HepG2 (cell line): ENCODE results near the gene C1orf94. TPM values are rescaled to one million over a fixed set of nuclear protein-coding genes. Genes with fewer than 3 reads are reported as not detected.

ENCODE experiments used
- ATAC-seq: fragments of 200-7000 bp; cut with Tn5 transposase; 3 replicates; pipeline ENCODE4 v1.9.1; 2020; ENCODE audit warnings: mild to moderate bottlenecking, moderate library complexity
- BruUV-seq: library from RNA; stranded (reverse); fragments of 400-500 nt; replicated peaks from 2 replicates; lab custom pipeline; 2021; lab: Mats Ljungman, UMichigan
- CTCF ChIA-PET: fragments of 300-600 bp; formaldehyde crosslinking; extraction: SDS; loops from one replicate; lab custom pipeline; 2021; ENCODE audit warnings: low total read pairs, inconsistent platforms, low intra/inter-chr PET ratio; lab: Yijun Ruan, JAX
- POLR2A ChIA-PET: fragments of 350-600 bp; sonication (Branson Sonifier 250); formaldehyde crosslinking; loops from one replicate; lab custom pipeline; 2020; ENCODE audit warnings: antibody characterized with exemption, inconsistent platforms; lab: Yijun Ruan, JAX
- DNase-seq: peaks from one replicate; pipeline ENCODE4 v3.0.0-alpha.2; 2015; ENCODE audit warnings: low spot score
- FAIRE-seq: peaks from 3 replicates; lab custom pipeline; 2011; peaks lifted over from hg19 to GRCh38; lab: Jason Lieb, UNC
- H2AFZ ChIP-seq: one replicate; pipeline ENCODE4 v1.6.1; 2011; ENCODE audit warnings: low read length, inconsistent platforms
- H3K27ac ChIP-seq: fragments of 300-600 bp; 3 replicates; pipeline ENCODE4 v1.8.0; 2011; ENCODE audit warnings: mixed run types, mild to moderate bottlenecking, mixed read lengths, low read length, inconsistent platforms; ENCODE audit not compliant: insufficient read depth; ENCODE audit errors: extremely low read length
- H3K27me3 ChIP-seq, 2 experiments: fragments of 200-600 bp in 1 of 2; 2 replicates in 1 of 2; 3 replicates in 1 of 2; pipeline versions ENCODE4 v1.6.0 to v1.8.0; 2011; ENCODE audit warnings: low read length in 2 of 2, mild to moderate bottlenecking in 2 of 2, moderate library complexity in 2 of 2, inconsistent platforms in 1 of 2; ENCODE audit not compliant: insufficient read depth in 2 of 2, control insufficient read depth in 1 of 2
- H3K36me3 ChIP-seq, 2 experiments: fragments of 200-600 bp in 1 of 2; replicated peaks in 1 of 2; 2 replicates in 1 of 2; 3 replicates in 1 of 2; pipeline versions ENCODE4 v1.5.1 to v1.8.0; 2011; ENCODE audit warnings: low read length in 2 of 2, inconsistent platforms in 1 of 2; ENCODE audit not compliant: insufficient read depth in 2 of 2, control insufficient read depth in 1 of 2
- H3K4me1 ChIP-seq: 2 replicates; pipeline ENCODE4 v1.5.1; 2012; ENCODE audit warnings: low read length, inconsistent platforms; ENCODE audit not compliant: insufficient read depth
- H3K4me2 ChIP-seq: 2 replicates; pipeline ENCODE4 v1.6.0; 2011; ENCODE audit warnings: low read depth, low read length, inconsistent platforms
- H3K4me3 ChIP-seq, 3 experiments: fragments of 200-600 bp in 1 of 3; sonication (generic), shearing (Covaris generic) in 1 of 3; replicated peaks in 1 of 3; 2 replicates each; pipeline ENCODE4 v1.5.1; 2011 to 2016; ENCODE audit warnings: low read length in 3 of 3, inconsistent platforms in 2 of 3, low read depth in 2 of 3, mild to moderate bottlenecking in 2 of 3, control low read depth in 1 of 3, mixed read lengths in 1 of 3; ENCODE audit not compliant: insufficient read depth in 1 of 3
- H3K79me2 ChIP-seq: one replicate; pipeline ENCODE4 v1.6.1; 2011; ENCODE audit warnings: low read length, inconsistent platforms; ENCODE audit not compliant: insufficient read depth
- H3K9ac ChIP-seq: 2 replicates; pipeline ENCODE4 v1.6.0; 2011; ENCODE audit warnings: mild to moderate bottlenecking, low read depth, low read length, inconsistent platforms; ENCODE audit not compliant: insufficient read depth
- H3K9me3 ChIP-seq: 2 replicates; pipeline ENCODE4 v1.5.1; 2012; ENCODE audit warnings: mild to moderate bottlenecking, low read length
- H4K20me1 ChIP-seq: 2 replicates; pipeline ENCODE4 v1.6.0; 2011; ENCODE audit warnings: inconsistent platforms, mild to moderate bottlenecking, low read length, moderate library complexity; ENCODE audit not compliant: insufficient read depth
- ATF1 ChIP-seq: IDR thresholded peaks from 2 replicates; pipeline ENCODE4 v1.6.1; 2016; ENCODE audit warnings: mild to moderate bottlenecking, control low read depth
- BRD4 ChIP-seq: sonication (generic); formaldehyde crosslinking; IDR thresholded peaks from 2 replicates; pipeline ENCODE4 v1.4.0; 2020; ENCODE audit warnings: missing genetic modification reagents
- CEBPG ChIP-seq: IDR thresholded peaks from 2 replicates; pipeline ENCODE4 v1.6.1; 2016
- GRHL1 ChIP-seq: sonication (generic); formaldehyde crosslinking; conservative IDR thresholded peaks from 2 replicates; pipeline ENCODE4 v1.8.0; 2022; ENCODE audit warnings: missing genetic modification reagents
- JUNB ChIP-seq: sonication (generic); formaldehyde crosslinking; IDR thresholded peaks from 2 replicates; pipeline ENCODE4 v1.8.0; 2022; ENCODE audit warnings: missing genetic modification reagents, mild to moderate bottlenecking, borderline replicate concordance
- NFIC ChIP-seq: IDR thresholded peaks from 2 replicates; pipeline ENCODE4 v1.6.1; 2012; ENCODE audit warnings: mild to moderate bottlenecking, low read length, inconsistent platforms
- NFYB ChIP-seq: sonication (generic); formaldehyde crosslinking; IDR thresholded peaks from 2 replicates; pipeline ENCODE4 v1.4.0; 2020; ENCODE audit warnings: missing genetic modification reagents
- NR2F2 ChIP-seq: IDR thresholded peaks from 2 replicates; pipeline ENCODE4 v1.6.1; 2012; ENCODE audit warnings: low read depth, inconsistent platforms, borderline replicate concordance
- ONECUT2 ChIP-seq: sonication (generic); formaldehyde crosslinking; IDR thresholded peaks from 2 replicates; pipeline ENCODE4 v1.4.0; 2020; ENCODE audit warnings: missing genetic modification reagents
- PATZ1 ChIP-seq: sonication (generic); formaldehyde crosslinking; IDR thresholded peaks from 2 replicates; pipeline ENCODE4 v1.4.0; 2020; ENCODE audit warnings: missing genetic modification reagents
- POLR2AphosphoS2 ChIP-seq: IDR thresholded peaks from 2 replicates; pipeline ENCODE4 v1.6.1; 2011; ENCODE audit warnings: low read depth, low read length, improper control_type of control experiment
- RAD51 ChIP-seq: fragments of 450-650 bp; IDR thresholded peaks from 2 replicates; pipeline ENCODE4 v1.6.1; 2016; ENCODE audit warnings: borderline replicate concordance
- SAFB2 ChIP-seq: sonication (generic); formaldehyde crosslinking; IDR thresholded peaks from 2 replicates; pipeline ENCODE4 v1.5.1; 2020; ENCODE audit warnings: missing genetic modification reagents, low read depth, mild to moderate bottlenecking, borderline replicate concordance
- SRF ChIP-seq: IDR thresholded peaks from 2 replicates; pipeline ENCODE4 v1.6.1; 2011; ENCODE audit warnings: mild to moderate bottlenecking, low read depth, low read length, moderate library complexity
- TAF15 ChIP-seq: fragments of 200-400 bp; formaldehyde crosslinking; IDR thresholded peaks from one replicate; pipeline ENCODE4 v1.6.1; 2018; ENCODE audit warnings: mild to moderate bottlenecking, low read depth, low read length; ENCODE audit not compliant: poor library complexity, severe bottlenecking
- TP53 ChIP-seq: sonication (generic); formaldehyde crosslinking; conservative IDR thresholded peaks from 2 replicates; pipeline ENCODE4 v1.4.0; 2020; ENCODE audit warnings: missing genetic modification reagents
- ZBTB8A ChIP-seq: sonication (generic); formaldehyde crosslinking; IDR thresholded peaks from 2 replicates; pipeline ENCODE4 v1.4.0; 2020; ENCODE audit warnings: mild to moderate bottlenecking, low read depth, missing genetic modification reagents, borderline replicate concordance
- ZNF282 ChIP-seq: fragments of 450-650 bp; IDR thresholded peaks from 2 replicates; pipeline ENCODE4 v1.6.1; 2018; ENCODE audit not compliant: partially characterized antibody
- ZNF367 ChIP-seq: sonication (generic); formaldehyde crosslinking; IDR thresholded peaks from 2 replicates; pipeline ENCODE4 v1.4.0; 2020; ENCODE audit warnings: missing genetic modification reagents, borderline replicate concordance
- WGBS: methylation state at CpG from one replicate; pipeline ENCODE4 v1.1.6; 2017; ENCODE audit warnings: low lambda C conversion rate; 5-methylcytosine and 5-hydroxymethylcytosine counted together
- in situ Hi-C: cut with HindIII; loops from 2 replicates; pipeline ENCODE4 v1.10.0; 2017; ENCODE audit warnings: low pct_unique_long_range_greater_than_20kb; ENCODE audit not compliant: extremely low pct_ligation_motif_present
- intact Hi-C: fragments of 100-400 bp; cut with micrococcal nuclease; formaldehyde crosslinking; loops from one replicate; pipeline ENCODE4 v1.10.0; 2022; ENCODE audit not compliant: unreplicated experiment
- polyA plus RNA-seq, 8 experiments: library from polyadenylated mRNA; depleted of rRNA in 3 of 8; stranded (reverse) in 7 of 8; unstranded in 1 of 8; fragments of >200 nt; fragmentation: Illumina TruSeq in 4 of 8; extraction: Trizol in 4 of 8; gene quantifications; 2 replicates each; pipeline versions ENCODE4 v1.2.1 to v1.2.3, GENCODE V29; 2011 to 2016; ENCODE audit warnings: low read depth in 4 of 8, missing spikeins in 1 of 8, mixed read lengths in 1 of 8; ENCODE audit not compliant: insufficient read depth in 1 of 8
- total RNA-seq, 5 experiments: library from RNA; depleted of rRNA; stranded (reverse); fragments of >200 nt; fragmentation: Illumina TruSeq; extraction: Trizol; gene quantifications; 2 replicates each; pipeline ENCODE4 v1.2.3, GENCODE V29; 2016; ENCODE audit warnings: low read depth in 1 of 5

The C1orf94 gene
- total and polyA plus RNA-seq, 2 of the 13 experiments (the other 11 are each of a cell fraction or from before 2014, with no cell fraction given): not detected

- in situ Hi-C loops: no loop called here
Measured at GRCh38 chr1:34129630-34130029, 47.1 kb upstream of the C1orf94 start.

More at GRCh38 chr1:34129630-34130029, 47.1 kb upstream of the C1orf94 start:
- TF ChIP-seq TAF15: no peak
- no peak for TF ChIP-seq TP53
- TF ChIP-seq PATZ1 (CRISPR knock-in tag): no peak
- TF ChIP-seq NFYB: no peak
- TF ChIP-seq SAFB2 (CRISPR knock-in tag): no peak
- no peak for TF ChIP-seq ONECUT2 (CRISPR knock-in tag)
- no peak for TF ChIP-seq ZNF282
- no peak for TF ChIP-seq RAD51
- TF ChIP-seq CEBPG (CRISPR knock-in tag): no peak
- no peak for TF ChIP-seq ATF1 (CRISPR knock-in tag)
- TF ChIP-seq POLR2AphosphoS2: no peak
- TF ChIP-seq GRHL1 (CRISPR knock-in tag): no peak
- no peak for TF ChIP-seq ZNF367 (CRISPR knock-in tag)
- no peak for TF ChIP-seq JUNB (CRISPR knock-in tag)
- TF ChIP-seq ZBTB8A (CRISPR knock-in tag): no peak
- TF ChIP-seq BRD4 (CRISPR knock-in tag): no peak
- no peak for TF ChIP-seq NFIC
- no peak for TF ChIP-seq NR2F2
- TF ChIP-seq SRF: no peak
- no peak overlapping the region for H2AFZ ChIP-seq
- intact Hi-C loops: no loop called here
- WGBS: 41% methylated on average over 5 of the region's 6 CpGs
- no peak for ATAC-seq
- H3K9ac ChIP-seq: no peak overlapping the region
- no peak for DNase-seq
- no peak overlapping the region for H3K4me3 ChIP-seq
- no peaks in the 10 kb centered on the region for H3K9me3 ChIP-seq
- H3K27me3 ChIP-seq: no peaks in the 10 kb centered on the region; a peak in 1 of 5 replicates
- H3K4me2 ChIP-seq: no peak overlapping the region
- POLR2A ChIA-PET: no interaction called here
- FAIRE-seq: no peak
- no peaks in the 10 kb centered on the region for H3K4me1 ChIP-seq
- CTCF ChIA-PET: no interaction called here
- BruUV-seq: no TSS peak
- no peaks in the 10 kb centered on the region for H3K79me2 ChIP-seq
- no peaks in the 10 kb centered on the region for H4K20me1 ChIP-seq
- no peaks in the 10 kb centered on the region for H3K36me3 ChIP-seq
- no peak overlapping the region for H3K27ac ChIP-seq
